22Rv1 (cell line): ENCODE results near the gene SCLT1.

Source experiments
- CTCF ChIP-seq: fragments of 450-650 bp; IDR thresholded peaks from 2 replicates; pipeline ENCODE4 v1.5.1; 2017; ENCODE audit warnings: mild to moderate bottlenecking
- ZFX ChIP-seq: fragments of 450-650 bp; IDR thresholded peaks from 2 replicates; pipeline ENCODE4 v1.6.1; 2017; ENCODE audit warnings: antibody characterized with exemption, borderline replicate concordance

- TF ChIP-seq CTCF (no peak), ZFX (no peak)
These were observed 180.1 kb downstream of the SCLT1 start for GRCh38 chr4:128913228-128913627.
